ENCODE data around the gene CXorf58.

- TF ChIP-seq EZH2 (IDR thresholded peaks at IDR 0.05; ENCODE audit: borderline replicate concordance, low read depth, low read length, severe bottlenecking) (no peak), CTCF (IDR thresholded peaks at IDR 0.05; ENCODE audit: borderline replicate concordance, extremely low read depth, low read length, poor library complexity, severe bottlenecking) (no peak)
Observed at GRCh38 chrX:23959781-23960180, 52.0 kb downstream of the CXorf58 start.

Data from DND-41 (cell line).